GM23338 (cell line): ENCODE data around the gene MITF. TPM values are rescaled to one million over a fixed set of nuclear protein-coding genes. Genes with fewer than 3 reads are reported as not detected.

Experiments
- ATAC-seq: fragments of 200-7000 bp; cut with Tn5 transposase; 3 replicates; pipeline ENCODE4 v1.9.1; 2020
- DNase-seq: peaks from one replicate; pipeline ENCODE4 v3.0.0-alpha.2; 2015; ENCODE audit warnings: low spot score
- H2AFZ ChIP-seq: fragments of 200-600 bp; sonication (generic); 2 replicates; pipeline ENCODE4 v1.8.0; 2016; ENCODE audit warnings: antibody characterized with exemption, mild to moderate bottlenecking, moderate library complexity
- H3F3A ChIP-seq: fragments of 200-600 bp; sonication (generic); replicated peaks from 2 replicates; pipeline ENCODE4 v1.8.0; 2017; ENCODE audit warnings: antibody characterized with exemption, mixed run types, low read depth
- H3K27ac ChIP-seq: fragments of 200-600 bp; sonication (generic); 2 replicates; pipeline ENCODE4 v1.6.1; 2016; ENCODE audit warnings: low read depth
- H3K27me3 ChIP-seq: fragments of 200-600 bp; sonication (generic); 2 replicates; pipeline ENCODE4 v1.8.0; 2016; ENCODE audit warnings: mild to moderate bottlenecking, mixed run types, moderate library complexity; ENCODE audit not compliant: insufficient read depth
- H3K36me3 ChIP-seq: fragments of 200-600 bp; sonication (generic); 2 replicates; pipeline ENCODE4 v1.8.0; 2016; ENCODE audit warnings: mild to moderate bottlenecking; ENCODE audit not compliant: insufficient read depth
- H3K4me1 ChIP-seq: fragments of 200-600 bp; sonication (generic); 2 replicates; pipeline ENCODE4 v1.8.0; 2016; ENCODE audit warnings: mild to moderate bottlenecking, moderate library complexity; ENCODE audit not compliant: insufficient read depth
- H3K4me2 ChIP-seq: fragments of 200-600 bp; sonication (generic); 2 replicates; pipeline ENCODE4 v1.7.1; 2017; ENCODE audit warnings: mixed run types
- H3K4me3 ChIP-seq: fragments of 200-600 bp; sonication (generic); 2 replicates; pipeline ENCODE4 v1.6.1; 2016; ENCODE audit warnings: mixed run types
- H3K79me2 ChIP-seq: fragments of 200-600 bp; sonication (generic); replicated peaks from 2 replicates; pipeline ENCODE4 v1.8.0; 2017; ENCODE audit warnings: mild to moderate bottlenecking; ENCODE audit not compliant: insufficient read depth
- H3K9me2 ChIP-seq: fragments of 200-600 bp; sonication (generic); 2 replicates; pipeline ENCODE4 v1.8.0; 2017; ENCODE audit not compliant: insufficient read depth
- H4K20me1 ChIP-seq: fragments of 200-600 bp; sonication (generic); replicated peaks from 2 replicates; pipeline ENCODE4 v1.8.0; 2017; ENCODE audit warnings: mild to moderate bottlenecking; ENCODE audit not compliant: insufficient read depth
- H3K27ac Mint-ChIP-seq: 2 replicates; pipeline ENCODE4 v1.8.0; 2020; ENCODE audit warnings: inconsistent platforms, mild to moderate bottlenecking, moderate library complexity, mixed read lengths
- H3K27me3 Mint-ChIP-seq: 3 replicates; pipeline ENCODE4 v1.8.0; 2022; ENCODE audit warnings: low read depth, mild to moderate bottlenecking, moderate library complexity, mixed read lengths, inconsistent platforms; ENCODE audit not compliant: insufficient read depth, poor library complexity
- H3K36me3 Mint-ChIP-seq: 3 replicates; pipeline ENCODE4 v1.8.0; 2021; ENCODE audit warnings: low read depth, mild to moderate bottlenecking, inconsistent platforms, moderate library complexity, mixed read lengths
- H3K4me1 Mint-ChIP-seq: 3 replicates; pipeline ENCODE4 v1.8.0; 2020; ENCODE audit warnings: mild to moderate bottlenecking, inconsistent platforms, mixed read lengths
- H3K4me3 Mint-ChIP-seq: 3 replicates; pipeline ENCODE4 v1.8.0; 2021; ENCODE audit warnings: moderate library complexity, mild to moderate bottlenecking, inconsistent platforms, mixed read lengths
- H3K9me3 Mint-ChIP-seq: 3 replicates; pipeline ENCODE4 v1.8.0; 2020; ENCODE audit warnings: moderate library complexity, mild to moderate bottlenecking, inconsistent platforms, mixed read lengths
- CREB1 ChIP-seq: fragments of 250-450 bp; sonication (Bioruptor Pico); IDR thresholded peaks from 2 replicates; pipeline ENCODE4 v1.5.0; 2020; ENCODE audit warnings: low read depth, mild to moderate bottlenecking, moderate library complexity
- CTCF ChIP-seq, 2 experiments: fragments of 200-600 bp in 1 of 2; sonication (generic) in 1 of 2; conservative IDR thresholded peaks; 2 replicates each; pipeline versions ENCODE4 v1.5.1 to v1.6.1; 2016 to 2017; ENCODE audit warnings: antibody characterized with exemption in 2 of 2, low read depth in 2 of 2, mild to moderate bottlenecking in 2 of 2, moderate library complexity in 1 of 2
- ETS1 ChIP-seq: IDR thresholded peaks from 2 replicates; pipeline ENCODE4 v1.6.1; 2016; ENCODE audit warnings: antibody characterized with exemption
- EZH2 ChIP-seq: fragments of 200-600 bp; sonication (generic); IDR thresholded peaks from one replicate; pipeline ENCODE4 v1.8.0; 2017; ENCODE audit warnings: antibody characterized with exemption, mild to moderate bottlenecking, low read depth; ENCODE audit not compliant: unreplicated experiment
- EZH2phosphoT487 ChIP-seq: fragments of 200-600 bp; sonication (generic); IDR thresholded peaks from one replicate; pipeline ENCODE4 v1.8.1; 2018; ENCODE audit warnings: antibody characterized with exemption; ENCODE audit not compliant: unreplicated experiment
- JUNB ChIP-seq: IDR thresholded peaks from one replicate; pipeline ENCODE4 v1.6.1; 2016; ENCODE audit warnings: antibody characterized with exemption; ENCODE audit not compliant: unreplicated experiment
- NANOG ChIP-seq: IDR thresholded peaks from 2 replicates; pipeline ENCODE4 v1.6.1; 2016; ENCODE audit warnings: antibody characterized with exemption, borderline replicate concordance
- POLR2AphosphoS5 ChIP-seq: IDR thresholded peaks from 2 replicates; pipeline ENCODE4 v1.6.1; 2016; ENCODE audit warnings: antibody characterized with exemption, low read depth
- REST ChIP-seq: IDR thresholded peaks from one replicate; pipeline ENCODE4 v1.6.1; 2018; ENCODE audit warnings: antibody characterized with exemption; ENCODE audit not compliant: unreplicated experiment
- STAT1 ChIP-seq: IDR thresholded peaks from one replicate; pipeline ENCODE4 v1.6.1; 2016; ENCODE audit warnings: antibody characterized with exemption; ENCODE audit not compliant: unreplicated experiment
- ZNF114 ChIP-seq: fragments of 250-450 bp; sonication (Bioruptor Pico); IDR thresholded peaks from 2 replicates; pipeline ENCODE4 v1.5.0; 2020; ENCODE audit warnings: mild to moderate bottlenecking, moderate library complexity
- ZNF331 ChIP-seq: fragments of 250-450 bp; sonication (Bioruptor Pico); IDR thresholded peaks from 2 replicates; pipeline ENCODE4 v1.5.0; 2020; ENCODE audit warnings: low read depth, mild to moderate bottlenecking, moderate library complexity
- ZNF462 ChIP-seq: fragments of 250-450 bp; sonication (Bioruptor Pico); IDR thresholded peaks from 2 replicates; pipeline ENCODE4 v1.5.0; 2020; ENCODE audit warnings: mild to moderate bottlenecking, moderate library complexity
- polyA plus RNA-seq: library from polyadenylated mRNA; unstranded; fragments of >200 nt; fragmentation: Nextera tagmentation; extraction: Ambion mirVana; gene quantifications from 2 replicates; pipeline ENCODE4 v1.2.1, GENCODE V29; 2016
- total RNA-seq: library from RNA; depleted of rRNA; stranded (reverse); fragments of >200 nt; shearing (Covaris generic); gene quantifications from 2 replicates; pipeline ENCODE4 v1.2.3, GENCODE V29; 2014

The MITF gene
- total and polyA plus RNA-seq, 2 experiments from 2014 or later: 1.9 to 2.4 TPM

- DNase-seq (no peak), ATAC-seq (no peak)
- Histone ChIP-seq H3K79me2 (no peaks in the 10 kb centered on the region), H3K4me1 (no peaks in the 10 kb centered on the region), H2AFZ (no peak overlapping the region), H3K4me2 (no peak overlapping the region), H3K27me3 (no peaks in the 10 kb centered on the region), H4K20me1 (no peaks in the 10 kb centered on the region), H3K9me2 (no peaks in the 10 kb centered on the region), H3K27ac (no peak overlapping the region), H3K4me3 (no peak overlapping the region), H3K36me3 (no peaks in the 10 kb centered on the region), H3F3A (no peaks in the 10 kb centered on the region)
- Mint-ChIP-seq H3K27me3 (no peaks in the 10 kb centered on the region), H3K27ac (no peak overlapping the region), H3K4me1 (no peaks in the 10 kb centered on the region), H3K9me3 (peaks cover 5% of the 10 kb centered on the region; the same call in 2 of the 3 replicates), H3K36me3 (0 out of 3 replicates have a peak, but pooled peaks cover 4% of the 10 kb centered on the region), H3K4me3 (no peak overlapping the region)
- TF ChIP-seq JUNB (no peak), POLR2AphosphoS5 (no peak), NANOG (no peak), EZH2 (no peak), CTCF (conservative IDR thresholded peaks at IDR 0.05; ENCODE audit: low read depth in 2 of 2) (no peak), CREB1 (no peak), ZNF114 (CRISPR knock-in tag) (no peak), ETS1 (no peak), REST (no peak), ZNF331 (CRISPR knock-in tag) (no peak), ZNF462 (CRISPR knock-in tag) (no peak), EZH2phosphoT487 (no peak), STAT1 (no peak)
Measured at GRCh38 chr3:69831737-69832136, 92.5 kb downstream of the MITF start.
